HG03520 (cell line): ENCODE results near the gene UTP4.
"Not testable (repeated sequence)": the region's sequence is repeated elsewhere in the genome, so short reads cannot be mapped to it uniquely, and the experiment has no call there.

ENCODE experiments used
- ATAC-seq: cut with Tn5 transposase; IDR thresholded peaks from one replicate; pipeline ENCODE4 v1.9.1; 2021; ENCODE audit warnings: mild to moderate bottlenecking, moderate library complexity; ENCODE audit not compliant: unreplicated experiment

The UTP4 gene

GRCh38 chr16:69127966-69128510 lies 4.4 kb upstream of the UTP4 start:
- no peak for ATAC-seq

GRCh38 chr16:69130461-69130860 lies 2.0 kb upstream of the UTP4 start:
- no peak for ATAC-seq

GRCh38 chr16:69131167-69131838 lies 1.1 kb upstream of the UTP4 start:
- ATAC-seq: no peak

- peak; percentile 30 for ATAC-seq
These were observed 518 bp upstream of the UTP4 start for GRCh38 chr16:69131839-69132423.

GRCh38 chr16:69133373-69133954 lies 1.0 kb downstream of the UTP4 start:
- no peak for ATAC-seq

- no peak for ATAC-seq
These were observed 6.2 kb downstream of the UTP4 start for GRCh38 chr16:69138608-69139007.

- not testable (repeated sequence) for ATAC-seq
These were observed 7.0 kb downstream of the UTP4 start for GRCh38 chr16:69139464-69139863.

- ATAC-seq: no peak
These were observed 8.6 kb downstream of the UTP4 start for GRCh38 chr16:69141014-69141413.

GRCh38 chr16:69141936-69142335 lies 9.5 kb downstream of the UTP4 start:
- ATAC-seq: no peak

GRCh38 chr16:69143116-69143515 lies 10.7 kb downstream of the UTP4 start:
- ATAC-seq: no peak

- no peak for ATAC-seq
These were observed 13.2 kb downstream of the UTP4 start for GRCh38 chr16:69145658-69146057.

- not testable (repeated sequence) for ATAC-seq
These were observed 17.2 kb downstream of the UTP4 start for GRCh38 chr16:69149621-69150020.

- no peak for ATAC-seq
These were observed 17.9 kb downstream of the UTP4 start for GRCh38 chr16:69150146-69150865.

- ATAC-seq: no peak
These were observed 24.7 kb downstream of the UTP4 start for GRCh38 chr16:69157196-69157595.

- ATAC-seq: no peak
These were observed 27.7 kb downstream of the UTP4 start for GRCh38 chr16:69160192-69160591.

GRCh38 chr16:69165584-69165983 lies 33.1 kb downstream of the UTP4 start:
- no peak for ATAC-seq

GRCh38 chr16:69166221-69166833 lies 33.9 kb downstream of the UTP4 start:
- no peak for ATAC-seq

GRCh38 chr16:69166946-69167930 lies 34.8 kb downstream of the UTP4 start:
- no peak for ATAC-seq

GRCh38 chr16:69169051-69169450 lies 36.6 kb downstream of the UTP4 start:
- ATAC-seq: no peak
